Kidney tubule cell (primary cell): ENCODE data around the gene SMAD6.

ENCODE experiments used
- DNase-seq: peaks from one replicate; pipeline ENCODE4 v3.0.0-alpha.2; 2018; ENCODE audit warnings: low spot score

SMAD6 gene

GRCh38 chr15:66760097-66760967, 58.3 kb downstream of the SMAD6 start:
- peak; percentile 40 for DNase-seq

- peak; percentile 9 for DNase-seq
These were observed 59.1 kb downstream of the SMAD6 start for GRCh38 chr15:66760968-66761725.

GRCh38 chr15:66761726-66762595, 59.9 kb downstream of the SMAD6 start:
- peak; percentile 50 for DNase-seq

- peak; percentile 29 for DNase-seq
These were observed 61.4 kb downstream of the SMAD6 start for GRCh38 chr15:66763186-66764071.

- DNase-seq = no peak
These were observed 62.2 kb downstream of the SMAD6 start for GRCh38 chr15:66764072-66764786.

- DNase-seq = peak; percentile 100
These were observed 63.6 kb downstream of the SMAD6 start for GRCh38 chr15:66765478-66766281.

- peak; percentile 85 for DNase-seq
These were observed 64.5 kb downstream of the SMAD6 start for GRCh38 chr15:66766282-66767230.

- DNase-seq = no peak
These were observed 65.2 kb downstream of the SMAD6 start for GRCh38 chr15:66767240-66767659.

GRCh38 chr15:66768987-66769386, 67.0 kb downstream of the SMAD6 start:
- DNase-seq = no peak

GRCh38 chr15:66770518-66771350, 68.7 kb downstream of the SMAD6 start:
- DNase-seq = no peak

- DNase-seq = no peak
These were observed 69.3 kb downstream of the SMAD6 start for GRCh38 chr15:66771351-66771650.

- DNase-seq = no peak
These were observed 70.6 kb downstream of the SMAD6 start for GRCh38 chr15:66772604-66773128.

GRCh38 chr15:66773129-66773873, 71.3 kb downstream of the SMAD6 start:
- peak; percentile 85 for DNase-seq

GRCh38 chr15:66774001-66774814, 72.2 kb downstream of the SMAD6 start:
- DNase-seq = peak; percentile 87
